Progenitor cell of endocrine pancreas (in vitro differentiated cells): Measurements from ENCODE around the gene GLCE. TPM values are rescaled to one million over a fixed set of nuclear protein-coding genes. Genes with fewer than 3 reads are reported as not detected.
A peak's percentile ranks its signal among the peaks of the same experiment; 100 is the strongest.

Experiments
- DNase-seq: peaks from one replicate; pipeline ENCODE4 v3.0.0; 2021; ENCODE audit warnings: low spot score; ENCODE audit not compliant: unreplicated experiment
- H3K27ac Mint-ChIP-seq: 2 replicates; pipeline ENCODE4 v1.8.0; 2021; ENCODE audit warnings: mild to moderate bottlenecking, moderate library complexity, mixed read lengths
- H3K27me3 Mint-ChIP-seq: 2 replicates; pipeline ENCODE4 v1.8.0; 2021; ENCODE audit warnings: mixed read lengths
- H3K36me3 Mint-ChIP-seq: 2 replicates; pipeline ENCODE4 v1.8.0; 2022; ENCODE audit warnings: mixed read lengths; ENCODE audit not compliant: insufficient read depth
- H3K4me1 Mint-ChIP-seq: 2 replicates; pipeline ENCODE4 v1.8.0; 2021; ENCODE audit warnings: low read depth, mixed read lengths
- H3K4me3 Mint-ChIP-seq: 2 replicates; pipeline ENCODE4 v1.8.0; 2021; ENCODE audit warnings: low read depth, mild to moderate bottlenecking, moderate library complexity, mixed read lengths
- H3K9me3 Mint-ChIP-seq: 2 replicates; pipeline ENCODE4 v1.8.0; 2021; ENCODE audit warnings: low read depth, mixed read lengths
- CTCF ChIP-seq: fragments of 200-600 bp; sonication (generic); IDR thresholded peaks from one replicate; pipeline ENCODE4 v1.5.0; 2021; ENCODE audit warnings: antibody characterized with exemption, mild to moderate bottlenecking; ENCODE audit not compliant: unreplicated experiment
- total RNA-seq: library from RNA; stranded (reverse); gene quantifications from 2 replicates; pipeline ENCODE4 v1.2.1, GENCODE V29; 2021

GLCE gene
- total RNA-seq, 1 donor from 2014 or later = 18.0 TPM

GRCh38 chr15:69236505-69236904 is 76.1 kb downstream of the GLCE start:
- no peak for TF ChIP-seq CTCF
- DNase-seq = no peak
- H3K27ac Mint-ChIP-seq = no peak overlapping the region
- peaks cover 13% of the 10 kb centered on the region for H3K4me1 Mint-ChIP-seq
- H3K4me3 Mint-ChIP-seq = no peak overlapping the region
- no peaks in the 10 kb centered on the region for H3K27me3 Mint-ChIP-seq
- peaks cover 5% of the 10 kb centered on the region for H3K36me3 Mint-ChIP-seq
- peaks cover 6% of the 10 kb centered on the region for H3K9me3 Mint-ChIP-seq

DNA sequence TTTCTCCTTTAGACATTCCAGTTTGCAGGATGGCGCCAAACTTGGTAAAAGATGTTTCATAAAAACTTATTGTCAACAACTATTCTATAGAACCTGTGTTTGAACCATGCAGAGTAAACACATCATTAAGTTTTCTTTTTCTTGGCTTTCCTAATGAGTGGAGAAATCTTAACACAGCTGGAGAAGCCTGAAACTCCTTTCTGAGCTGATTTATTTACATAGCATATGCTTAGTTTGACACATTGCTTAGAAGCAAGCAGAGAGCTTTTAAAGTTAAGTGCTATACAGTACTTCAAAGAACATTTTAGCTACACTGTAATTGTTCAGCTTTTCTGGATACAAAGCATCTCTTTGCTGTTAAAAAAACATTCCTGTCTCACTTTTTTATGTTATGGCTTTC is 77.3 kb downstream of the GLCE start:
- H3K27ac Mint-ChIP-seq = no peak overlapping the region
- peaks cover 6% of the 10 kb centered on the region for H3K9me3 Mint-ChIP-seq
- H3K27me3 Mint-ChIP-seq = no peaks in the 10 kb centered on the region
- peaks cover 14% of the 10 kb centered on the region for H3K4me1 Mint-ChIP-seq
- no peak for DNase-seq
- H3K4me3 Mint-ChIP-seq = no peak overlapping the region
- no peak for TF ChIP-seq CTCF
- peaks cover 5% of the 10 kb centered on the region for H3K36me3 Mint-ChIP-seq

DNA sequence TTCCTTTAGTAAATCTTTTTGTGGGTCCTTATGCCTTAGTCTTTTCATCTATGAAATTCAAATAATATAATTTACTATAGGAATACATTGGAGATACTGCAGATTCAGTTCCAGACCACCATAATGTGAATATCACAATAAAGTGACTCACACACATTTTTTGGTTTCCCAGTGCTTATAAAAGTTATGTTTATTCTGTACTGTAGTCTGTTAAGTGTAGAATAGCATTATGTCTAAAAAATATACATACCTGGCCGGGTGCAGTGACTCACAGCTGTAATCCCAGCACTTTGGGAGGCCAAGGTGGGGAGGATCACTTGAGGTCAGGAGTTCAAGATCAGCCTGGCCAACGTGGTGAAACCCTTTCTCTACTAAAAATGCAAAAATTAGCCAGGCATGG is 84.4 kb downstream of the GLCE start:
- Mint-ChIP-seq H3K4me3 (no peak overlapping the region), H3K9me3 (no peaks in the 10 kb centered on the region), H3K27ac (no peak overlapping the region), H3K36me3 (peaks cover 2% of the 10 kb centered on the region), H3K27me3 (no peaks in the 10 kb centered on the region), H3K4me1 (peaks cover 13% of the 10 kb centered on the region)
- DNase-seq = no peak
- TF ChIP-seq CTCF = no peak

DNA sequence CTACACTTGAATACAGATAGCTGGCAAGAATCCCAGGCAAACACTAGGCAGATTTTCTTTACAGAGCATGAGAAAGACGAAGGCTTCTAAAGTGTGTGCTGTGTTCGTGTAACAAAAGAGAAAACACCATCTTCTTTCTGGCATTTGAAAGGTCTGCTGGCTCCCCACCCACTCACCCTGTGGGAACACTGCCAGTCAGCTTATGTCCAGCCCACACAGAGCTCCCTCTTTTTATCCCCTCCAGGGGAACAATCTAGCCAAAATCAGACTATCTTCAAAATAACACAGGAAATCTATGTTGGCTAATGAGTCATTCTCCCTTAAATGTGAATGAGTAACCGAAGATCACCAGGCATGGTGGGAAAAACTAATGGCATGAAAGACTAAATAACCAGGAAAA is 92.7 kb downstream of the GLCE start:
- peaks cover 2% of the 10 kb centered on the region for H3K36me3 Mint-ChIP-seq
- H3K27ac Mint-ChIP-seq = no peak overlapping the region
- DNase-seq = no peak
- H3K27me3 Mint-ChIP-seq = no peaks in the 10 kb centered on the region
- H3K9me3 Mint-ChIP-seq = no peaks in the 10 kb centered on the region
- no peak for TF ChIP-seq CTCF
- H3K4me1 Mint-ChIP-seq = peaks cover 5% of the 10 kb centered on the region
- no peak overlapping the region for H3K4me3 Mint-ChIP-seq

DNA sequence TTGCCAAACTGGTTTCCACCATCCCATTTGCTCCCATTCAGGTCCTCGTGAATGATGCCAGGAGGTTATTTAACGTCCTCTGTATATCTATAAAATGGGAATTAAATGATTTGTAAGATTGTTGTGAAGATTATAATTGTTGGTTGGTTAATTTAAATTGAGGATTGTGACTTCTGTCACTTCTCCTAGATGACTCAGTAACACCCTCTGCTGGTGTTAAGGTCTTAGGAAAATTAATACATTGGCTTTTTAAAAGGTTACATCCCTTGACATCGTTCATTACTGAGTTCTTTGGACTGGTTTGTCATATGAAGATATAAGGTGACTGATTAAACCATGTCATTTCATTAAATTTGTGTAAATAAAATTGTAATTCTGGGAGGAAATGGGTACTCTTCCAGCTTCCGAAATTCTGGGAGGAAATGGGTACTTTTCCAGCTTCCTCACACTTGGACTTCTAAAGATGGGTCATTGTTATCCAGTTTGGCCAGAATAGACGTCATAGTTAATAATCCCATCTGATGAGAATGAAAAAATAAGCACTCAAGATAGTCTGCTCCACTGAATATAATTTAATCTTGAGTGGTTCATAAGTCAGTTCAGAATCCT is 105.0 kb downstream of the GLCE start:
- H3K4me1 Mint-ChIP-seq = no peaks in the 10 kb centered on the region
- H3K4me3 Mint-ChIP-seq = no peak overlapping the region
- DNase-seq = no peak
- peak; percentile 59 for TF ChIP-seq CTCF
- no peaks in the 10 kb centered on the region for H3K36me3 Mint-ChIP-seq
- no peak overlapping the region for H3K27ac Mint-ChIP-seq
- H3K27me3 Mint-ChIP-seq = no peaks in the 10 kb centered on the region
- no peaks in the 10 kb centered on the region for H3K9me3 Mint-ChIP-seq
